ENCODE data around the gene GPR107.

DNA sequence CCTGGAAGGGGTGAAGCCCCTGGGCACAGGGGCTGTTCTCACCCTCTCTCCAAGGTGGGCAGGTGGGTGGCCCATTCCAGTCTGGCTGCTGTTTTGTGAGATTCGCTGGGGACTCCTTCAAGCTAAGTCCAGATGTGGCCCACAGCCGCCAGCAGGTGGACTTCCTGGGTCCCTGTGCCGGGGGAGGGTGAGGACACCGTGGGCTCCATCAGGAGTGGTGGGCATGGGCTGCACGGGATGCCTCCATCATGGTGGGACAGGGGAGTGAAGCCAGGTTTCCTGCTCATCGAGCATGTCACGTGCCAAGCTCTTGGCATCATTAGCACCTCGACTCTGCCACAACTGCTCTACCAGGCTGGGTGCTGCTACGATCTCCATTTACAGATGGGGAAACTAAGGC, 120.3 kb downstream of the GPR107 start:
- TF ChIP-seq EZH2 (IDR thresholded peaks at IDR 0.05): no peak
- no peak for TF ChIP-seq POLR2AphosphoS5 (IDR thresholded peaks at IDR 0.05; ENCODE audit: borderline replicate concordance, low read depth, low read length)
- TF ChIP-seq FOXP2 (optimal IDR thresholded peaks at IDR 0.05; ENCODE audit: control extremely low read depth, extremely low read length, insufficient read depth): no peak
